HepG2 (cell line): ENCODE data around the gene SP140L. TPM values are rescaled to one million over a fixed set of nuclear protein-coding genes. Genes with fewer than 3 reads are reported as not detected.

ENCODE experiments used
- CHCHD3 ChIP-seq: sonication (generic); formaldehyde crosslinking; IDR thresholded peaks from 2 replicates; pipeline ENCODE4 v1.8.0; 2022; ENCODE audit warnings: mild to moderate bottlenecking, missing genetic modification reagents, moderate library complexity
- ETV6 ChIP-seq: sonication (generic); formaldehyde crosslinking; conservative IDR thresholded peaks from 2 replicates; pipeline ENCODE4 v1.4.0; 2020; ENCODE audit warnings: missing genetic modification reagents
- HCFC1 ChIP-seq: fragments of 150-350 bp; IDR thresholded peaks from 2 replicates; pipeline ENCODE4 v1.6.1; 2014; ENCODE audit warnings: low read depth, low read length
- HNRNPLL ChIP-seq: fragments of 200-400 bp; formaldehyde crosslinking; IDR thresholded peaks from 2 replicates; pipeline ENCODE4 v1.6.1; 2017; ENCODE audit warnings: mild to moderate bottlenecking, low read depth, low read length; ENCODE audit not compliant: poor library complexity, severe bottlenecking
- HOXD1 ChIP-seq: sonication (generic); formaldehyde crosslinking; IDR thresholded peaks from 2 replicates; pipeline ENCODE4 v1.5.0; 2020; ENCODE audit warnings: missing genetic modification reagents
- KLF16 ChIP-seq, 2 experiments: sonication (generic) in 1 of 2; formaldehyde crosslinking in 1 of 2; IDR thresholded peaks; 2 replicates each; pipeline versions ENCODE4 v1.6.1 to v1.8.0; 2016 to 2023; ENCODE audit warnings: missing genetic modification reagents in 2 of 2, missing compliant biosample characterization in 1 of 2
- NFATC3 ChIP-seq: sonication (generic); formaldehyde crosslinking; IDR thresholded peaks from 2 replicates; pipeline ENCODE4 v1.5.1; 2020; ENCODE audit warnings: mild to moderate bottlenecking, missing genetic modification reagents
- PHF8 ChIP-seq: sonication (generic); formaldehyde crosslinking; IDR thresholded peaks from 2 replicates; pipeline ENCODE4 v1.5.0; 2020; ENCODE audit warnings: missing genetic modification reagents
- PRMT3 ChIP-seq: sonication (generic); formaldehyde crosslinking; IDR thresholded peaks from 2 replicates; pipeline ENCODE4 v1.8.1; 2022; ENCODE audit warnings: low read depth, mild to moderate bottlenecking, moderate library complexity, missing genetic modification reagents, borderline replicate concordance
- U2AF1 ChIP-seq: fragments of 200-400 bp; formaldehyde crosslinking; optimal IDR thresholded peaks from 2 replicates; pipeline ENCODE3; 2017; ENCODE audit warnings: mild to moderate bottlenecking, low read depth, low read length
- ZNF367 ChIP-seq: sonication (generic); formaldehyde crosslinking; IDR thresholded peaks from 2 replicates; pipeline ENCODE4 v1.4.0; 2020; ENCODE audit warnings: missing genetic modification reagents, borderline replicate concordance
- ZNF569 ChIP-seq: sonication (generic); formaldehyde crosslinking; IDR thresholded peaks from 2 replicates; pipeline ENCODE4 v1.5.0; 2020; ENCODE audit warnings: mild to moderate bottlenecking, missing genetic modification reagents, moderate library complexity, borderline replicate concordance
- ZNF589 ChIP-seq: sonication (generic); formaldehyde crosslinking; conservative IDR thresholded peaks from 2 replicates; pipeline ENCODE4 v1.8.0; 2022; ENCODE audit warnings: mild to moderate bottlenecking, moderate library complexity, missing genetic modification reagents
- ZNF777 ChIP-seq: sonication (generic); formaldehyde crosslinking; IDR thresholded peaks from 2 replicates; pipeline ENCODE4 v1.4.0; 2020; ENCODE audit warnings: missing genetic modification reagents
- polyA plus RNA-seq, 8 experiments: library from polyadenylated mRNA; depleted of rRNA in 3 of 8; stranded (reverse) in 7 of 8; unstranded in 1 of 8; fragments of >200 nt; fragmentation: Illumina TruSeq in 4 of 8; extraction: Trizol in 4 of 8; gene quantifications; 2 replicates each; pipeline versions ENCODE4 v1.2.1 to v1.2.3, GENCODE V29; 2011 to 2016; ENCODE audit warnings: low read depth in 4 of 8, missing spikeins in 1 of 8, mixed read lengths in 1 of 8; ENCODE audit not compliant: insufficient read depth in 1 of 8
- total RNA-seq, 5 experiments: library from RNA; depleted of rRNA; stranded (reverse); fragments of >200 nt; fragmentation: Illumina TruSeq; extraction: Trizol; gene quantifications; 2 replicates each; pipeline ENCODE4 v1.2.3, GENCODE V29; 2016; ENCODE audit warnings: low read depth in 1 of 5
- TF ChIP-seq, protein P1 (sequence below): sonication (generic); formaldehyde crosslinking; IDR thresholded peaks from 2 replicates; pipeline ENCODE4 v1.5.0; 2020; ENCODE audit warnings: mild to moderate bottlenecking, missing genetic modification reagents
- TF ChIP-seq, protein P2 (sequence below): sonication (generic); formaldehyde crosslinking; IDR thresholded peaks from 2 replicates; pipeline ENCODE4 v1.5.1; 2020; ENCODE audit warnings: mild to moderate bottlenecking, missing genetic modification reagents, borderline replicate concordance
- TF ChIP-seq, protein P3 (sequence below): IDR thresholded peaks from 2 replicates; pipeline ENCODE4 v1.6.1; 2016; ENCODE audit warnings: low read depth, control low read depth
- TF ChIP-seq, protein P4 (sequence below): sonication (generic); formaldehyde crosslinking; IDR thresholded peaks from 2 replicates; pipeline ENCODE4 v1.8.1; 2023; ENCODE audit warnings: mild to moderate bottlenecking, inconsistent platforms, moderate library complexity, missing genetic modification reagents, borderline replicate concordance

The SP140L gene
- total and polyA plus RNA-seq, 2 of the 13 experiments (the other 11 are each of a cell fraction or from before 2014, with no cell fraction given) = 10.9 to 17.5 TPM

DNA sequence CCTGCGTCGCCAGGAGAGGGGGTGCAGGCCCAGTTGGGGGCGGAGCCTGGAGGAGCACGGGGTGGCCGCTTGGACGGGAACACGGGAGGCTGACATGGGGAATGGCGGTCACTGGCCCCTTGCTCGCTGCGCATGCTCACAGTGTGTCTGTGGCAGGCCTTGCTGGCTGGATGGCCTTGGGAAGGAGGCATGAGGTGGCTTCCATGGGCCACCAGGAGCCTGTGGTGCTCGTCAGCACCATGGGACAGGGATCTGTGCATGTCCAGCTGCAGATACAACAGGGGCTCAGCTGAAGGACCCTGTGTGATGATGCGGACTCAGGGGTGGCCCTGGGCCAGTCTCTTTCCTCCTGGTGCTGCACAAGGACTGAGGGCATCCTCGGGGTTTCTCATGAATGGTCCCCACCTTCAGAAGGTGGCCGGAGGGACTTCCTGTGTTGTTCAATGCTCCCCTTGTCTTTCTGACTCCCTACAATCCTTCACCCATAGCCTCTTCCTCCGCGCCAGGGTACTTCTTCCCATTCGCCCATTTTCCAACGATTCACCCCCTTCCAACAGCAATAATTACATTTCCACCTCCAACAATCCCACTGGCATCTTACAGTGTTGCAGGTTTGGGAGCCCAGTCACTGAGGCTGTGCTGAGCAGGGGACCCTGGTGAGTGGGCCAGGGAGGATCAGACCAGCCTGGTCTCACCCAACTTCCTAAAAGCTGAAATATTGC lies 3.4 kb upstream of the SP140L start (continued):
- TF ChIP-seq, protein P1, sequence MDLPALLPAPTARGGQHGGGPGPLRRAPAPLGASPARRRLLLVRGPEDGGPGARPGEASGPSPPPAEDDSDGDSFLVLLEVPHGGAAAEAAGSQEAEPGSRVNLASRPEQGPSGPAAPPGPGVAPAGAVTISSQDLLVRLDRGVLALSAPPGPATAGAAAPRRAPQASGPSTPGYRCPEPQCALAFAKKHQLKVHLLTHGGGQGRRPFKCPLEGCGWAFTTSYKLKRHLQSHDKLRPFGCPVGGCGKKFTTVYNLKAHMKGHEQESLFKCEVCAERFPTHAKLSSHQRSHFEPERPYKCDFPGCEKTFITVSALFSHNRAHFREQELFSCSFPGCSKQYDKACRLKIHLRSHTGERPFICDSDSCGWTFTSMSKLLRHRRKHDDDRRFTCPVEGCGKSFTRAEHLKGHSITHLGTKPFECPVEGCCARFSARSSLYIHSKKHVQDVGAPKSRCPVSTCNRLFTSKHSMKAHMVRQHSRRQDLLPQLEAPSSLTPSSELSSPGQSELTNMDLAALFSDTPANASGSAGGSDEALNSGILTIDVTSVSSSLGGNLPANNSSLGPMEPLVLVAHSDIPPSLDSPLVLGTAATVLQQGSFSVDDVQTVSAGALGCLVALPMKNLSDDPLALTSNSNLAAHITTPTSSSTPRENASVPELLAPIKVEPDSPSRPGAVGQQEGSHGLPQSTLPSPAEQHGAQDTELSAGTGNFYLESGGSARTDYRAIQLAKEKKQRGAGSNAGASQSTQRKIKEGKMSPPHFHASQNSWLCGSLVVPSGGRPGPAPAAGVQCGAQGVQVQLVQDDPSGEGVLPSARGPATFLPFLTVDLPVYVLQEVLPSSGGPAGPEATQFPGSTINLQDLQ (CRISPR knock-in tag) = peak; percentile 40; the same call in 1 of the 2 replicates
- no peak for TF ChIP-seq CHCHD3 (CRISPR knock-in tag)
- TF ChIP-seq U2AF1 = no peak
- TF ChIP-seq NFATC3 = no peak
- TF ChIP-seq, protein P2, sequence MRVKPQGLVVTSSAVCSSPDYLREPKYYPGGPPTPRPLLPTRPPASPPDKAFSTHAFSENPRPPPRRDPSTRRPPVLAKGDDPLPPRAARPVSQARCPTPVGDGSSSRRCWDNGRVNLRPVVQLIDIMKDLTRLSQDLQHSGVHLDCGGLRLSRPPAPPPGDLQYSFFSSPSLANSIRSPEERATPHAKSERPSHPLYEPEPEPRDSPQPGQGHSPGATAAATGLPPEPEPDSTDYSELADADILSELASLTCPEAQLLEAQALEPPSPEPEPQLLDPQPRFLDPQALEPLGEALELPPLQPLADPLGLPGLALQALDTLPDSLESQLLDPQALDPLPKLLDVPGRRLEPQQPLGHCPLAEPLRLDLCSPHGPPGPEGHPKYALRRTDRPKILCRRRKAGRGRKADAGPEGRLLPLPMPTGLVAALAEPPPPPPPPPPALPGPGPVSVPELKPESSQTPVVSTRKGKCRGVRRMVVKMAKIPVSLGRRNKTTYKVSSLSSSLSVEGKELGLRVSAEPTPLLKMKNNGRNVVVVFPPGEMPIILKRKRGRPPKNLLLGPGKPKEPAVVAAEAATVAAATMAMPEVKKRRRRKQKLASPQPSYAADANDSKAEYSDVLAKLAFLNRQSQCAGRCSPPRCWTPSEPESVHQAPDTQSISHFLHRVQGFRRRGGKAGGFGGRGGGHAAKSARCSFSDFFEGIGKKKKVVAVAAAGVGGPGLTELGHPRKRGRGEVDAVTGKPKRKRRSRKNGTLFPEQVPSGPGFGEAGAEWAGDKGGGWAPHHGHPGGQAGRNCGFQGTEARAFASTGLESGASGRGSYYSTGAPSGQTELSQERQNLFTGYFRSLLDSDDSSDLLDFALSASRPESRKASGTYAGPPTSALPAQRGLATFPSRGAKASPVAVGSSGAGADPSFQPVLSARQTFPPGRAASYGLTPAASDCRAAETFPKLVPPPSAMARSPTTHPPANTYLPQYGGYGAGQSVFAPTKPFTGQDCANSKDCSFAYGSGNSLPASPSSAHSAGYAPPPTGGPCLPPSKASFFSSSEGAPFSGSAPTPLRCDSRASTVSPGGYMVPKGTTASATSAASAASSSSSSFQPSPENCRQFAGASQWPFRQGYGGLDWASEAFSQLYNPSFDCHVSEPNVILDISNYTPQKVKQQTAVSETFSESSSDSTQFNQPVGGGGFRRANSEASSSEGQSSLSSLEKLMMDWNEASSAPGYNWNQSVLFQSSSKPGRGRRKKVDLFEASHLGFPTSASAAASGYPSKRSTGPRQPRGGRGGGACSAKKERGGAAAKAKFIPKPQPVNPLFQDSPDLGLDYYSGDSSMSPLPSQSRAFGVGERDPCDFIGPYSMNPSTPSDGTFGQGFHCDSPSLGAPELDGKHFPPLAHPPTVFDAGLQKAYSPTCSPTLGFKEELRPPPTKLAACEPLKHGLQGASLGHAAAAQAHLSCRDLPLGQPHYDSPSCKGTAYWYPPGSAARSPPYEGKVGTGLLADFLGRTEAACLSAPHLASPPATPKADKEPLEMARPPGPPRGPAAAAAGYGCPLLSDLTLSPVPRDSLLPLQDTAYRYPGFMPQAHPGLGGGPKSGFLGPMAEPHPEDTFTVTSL (CRISPR knock-in tag) = no peak
- no peak for TF ChIP-seq ZNF367 (CRISPR knock-in tag)
- TF ChIP-seq PRMT3 (CRISPR knock-in tag) = no peak
- TF ChIP-seq HNRNPLL = peak; percentile 50
- TF ChIP-seq PHF8 (CRISPR knock-in tag) = peak; percentile 64; the same call in 1 of the 2 replicates
- 0 out of 2 replicates have a peak, but pooled peaks have one; percentile 41 for TF ChIP-seq ETV6 (CRISPR knock-in tag)
- TF ChIP-seq HOXD1 = peak; percentile 47; the same call in 1 of the 2 replicates
- TF ChIP-seq ZNF589 = 0 out of 2 replicates have a peak, but pooled peaks have one; percentile 32
- peak in 1 of 2 experiments; percentile 87; a peak in 2 of 4 replicates for TF ChIP-seq KLF16 (CRISPR knock-in tag; IDR thresholded peaks at IDR 0.05)
- 0 out of 2 replicates have a peak, but pooled peaks have one; percentile 35 for TF ChIP-seq HCFC1
- TF ChIP-seq, protein P3, sequence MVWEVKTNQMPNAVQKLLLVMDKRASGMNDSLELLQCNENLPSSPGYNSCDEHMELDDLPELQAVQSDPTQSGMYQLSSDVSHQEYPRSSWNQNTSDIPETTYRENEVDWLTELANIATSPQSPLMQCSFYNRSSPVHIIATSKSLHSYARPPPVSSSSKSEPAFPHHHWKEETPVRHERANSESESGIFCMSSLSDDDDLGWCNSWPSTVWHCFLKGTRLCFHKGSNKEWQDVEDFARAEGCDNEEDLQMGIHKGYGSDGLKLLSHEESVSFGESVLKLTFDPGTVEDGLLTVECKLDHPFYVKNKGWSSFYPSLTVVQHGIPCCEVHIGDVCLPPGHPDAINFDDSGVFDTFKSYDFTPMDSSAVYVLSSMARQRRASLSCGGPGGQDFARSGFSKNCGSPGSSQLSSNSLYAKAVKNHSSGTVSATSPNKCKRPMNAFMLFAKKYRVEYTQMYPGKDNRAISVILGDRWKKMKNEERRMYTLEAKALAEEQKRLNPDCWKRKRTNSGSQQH (CRISPR knock-in tag) = no peak
- TF ChIP-seq, protein P4, sequence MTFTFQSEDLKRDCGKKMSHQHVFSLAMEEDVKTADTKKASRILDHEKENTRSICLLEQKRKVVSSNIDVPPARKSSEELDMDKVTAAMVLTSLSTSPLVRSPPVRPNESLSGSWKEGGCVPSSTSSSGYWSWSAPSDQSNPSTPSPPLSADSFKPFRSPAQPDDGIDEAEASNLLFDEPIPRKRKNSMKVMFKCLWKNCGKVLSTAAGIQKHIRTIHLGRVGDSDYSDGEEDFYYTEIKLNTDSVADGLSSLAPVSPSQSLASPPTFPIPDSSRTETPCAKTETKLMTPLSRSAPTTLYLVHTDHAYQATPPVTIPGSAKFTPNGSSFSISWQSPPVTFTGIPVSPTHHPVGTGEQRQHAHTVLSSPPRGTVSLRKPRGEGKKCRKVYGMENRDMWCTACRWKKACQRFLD (CRISPR knock-in tag) = no peak
- peak; percentile 56; the same call in 1 of the 2 replicates for TF ChIP-seq ZNF777 (CRISPR knock-in tag)
- TF ChIP-seq ZNF569 (CRISPR knock-in tag) = no peak
